NCI-H2171 treated with DMSO at 0.1 percent for 48 hours (cell line): ENCODE measurements around the gene UGT1A8.
"Not testable (repeated sequence)": the region's sequence is repeated elsewhere in the genome, so short reads cannot be mapped to it uniquely, and the experiment has no call there.

Experiments
- DNase-seq: peaks from one replicate; lab custom pipeline; 2025; lab: John Stamatoyannopoulos, UW

Gene UGT1A8

GRCh38 chr2:233639860-233640259 is 22.4 kb downstream of the UGT1A8 start:
- no peak for DNase-seq

GRCh38 chr2:233643128-233643527 is 25.7 kb downstream of the UGT1A8 start:
- no peak for DNase-seq

- DNase-seq, result not testable (repeated sequence)
Measured at GRCh38 chr2:233646033-233646432, 28.6 kb downstream of the UGT1A8 start.

- DNase-seq, result no peak
Measured at GRCh38 chr2:233650981-233651380, 33.5 kb downstream of the UGT1A8 start.

GRCh38 chr2:233651430-233651829 is 34.0 kb downstream of the UGT1A8 start:
- no peak for DNase-seq

GRCh38 chr2:233654501-233654900 is 37.1 kb downstream of the UGT1A8 start:
- DNase-seq, result no peak

GRCh38 chr2:233655043-233655442 is 37.6 kb downstream of the UGT1A8 start:
- DNase-seq, result no peak

- DNase-seq, result not testable (repeated sequence)
Measured at GRCh38 chr2:233655943-233656342, 38.5 kb downstream of the UGT1A8 start.

GRCh38 chr2:233656443-233656842 is 39.0 kb downstream of the UGT1A8 start:
- DNase-seq, result no peak

GRCh38 chr2:233658610-233659009 is 41.2 kb downstream of the UGT1A8 start:
- DNase-seq, result no peak

- no peak for DNase-seq
Measured at GRCh38 chr2:233663911-233664310, 46.5 kb downstream of the UGT1A8 start.

GRCh38 chr2:233668605-233669260 is 51.3 kb downstream of the UGT1A8 start:
- no peak for DNase-seq

- DNase-seq, result no peak
Measured at GRCh38 chr2:233671290-233672161, 54.1 kb downstream of the UGT1A8 start, which contains the start of gene UGT1A9. UGT1A9 (plus strand) TSS chr2:233671898; CDS start chr2:233671935, 37 bp downstream.

GRCh38 chr2:233672886-233673285 is 55.5 kb downstream of the UGT1A8 start:
- DNase-seq, result no peak

- DNase-seq, result no peak
Measured at GRCh38 chr2:233673896-233674295, 56.5 kb downstream of the UGT1A8 start.

- DNase-seq, result no peak
Measured at GRCh38 chr2:233674314-233674713, 56.9 kb downstream of the UGT1A8 start.

- peak; percentile 73 for DNase-seq
Measured at GRCh38 chr2:233674995-233675394, 57.6 kb downstream of the UGT1A8 start.

- no peak for DNase-seq
Measured at GRCh38 chr2:233676046-233676445, 58.6 kb downstream of the UGT1A8 start.

- no peak for DNase-seq
Measured at GRCh38 chr2:233679196-233679595, 61.8 kb downstream of the UGT1A8 start.

- DNase-seq, result no peak
Measured at GRCh38 chr2:233680361-233681045, 63.1 kb downstream of the UGT1A8 start.

GRCh38 chr2:233681521-233682099 is 64.2 kb downstream of the UGT1A8 start, which contains the start of gene UGT1A7:
UGT1A7 (plus strand) TSS chr2:233681901; CDS start chr2:233681938, 37 bp downstream.
- no peak for DNase-seq

GRCh38 chr2:233684640-233685039 is 67.2 kb downstream of the UGT1A8 start:
- DNase-seq, result no peak
